Stimulated activated effector memory CD8-positive, alpha-beta T cell treated with anti-CD3 and anti-CD28 coated beads, Interleukin-12 subunit alpha, Interleukin-12 subunit beta, amount 100 ng/mL, for 72 hours (primary cell): ENCODE data around the gene ZMYND15.
A peak's percentile ranks its signal among the peaks of the same experiment; 100 is the strongest.

Source experiments
- ATAC-seq: fragments of 150-1000 bp; cut with Tn5 transposase; 2 replicates; pipeline ENCODE4 v1.10.0; 2021
- DNase-seq, 2 donors: peaks; one replicate each; pipeline ENCODE4 v3.0.0; 2021 to 2022; ENCODE audit warnings: low spot score in 2 of 2
- H3K27ac Mint-ChIP-seq: one replicate; pipeline ENCODE4 v1.8.0; 2022; ENCODE audit warnings: mild to moderate bottlenecking, mixed read lengths
- H3K36me3 Mint-ChIP-seq: one replicate; pipeline ENCODE4 v1.8.0; 2022; ENCODE audit warnings: mild to moderate bottlenecking, mixed read lengths
- H3K4me1 Mint-ChIP-seq: one replicate; pipeline ENCODE4 v1.8.0; 2022; ENCODE audit warnings: mixed read lengths
- H3K4me3 Mint-ChIP-seq: one replicate; pipeline ENCODE4 v1.8.0; 2022; ENCODE audit warnings: mild to moderate bottlenecking, mixed read lengths
- H3K9me3 Mint-ChIP-seq: one replicate; pipeline ENCODE4 v1.8.0; 2022; ENCODE audit warnings: mixed read lengths

ZMYND15 gene

GRCh38 chr17:4780325-4780955 is 40.8 kb downstream of the ZMYND15 start:
- H3K4me1 Mint-ChIP-seq, result peaks cover 8% of the 10 kb centered on the region
- no peaks in the 10 kb centered on the region for H3K9me3 Mint-ChIP-seq
- H3K4me3 Mint-ChIP-seq, result no peak overlapping the region
- DNase-seq (no peak), ATAC-seq (no peak)
- no peak overlapping the region for H3K27ac Mint-ChIP-seq
- H3K36me3 Mint-ChIP-seq, result no peaks in the 10 kb centered on the region

- Mint-ChIP-seq H3K36me3 (no peaks in the 10 kb centered on the region), H3K27ac (no peak overlapping the region), H3K4me1 (peaks cover 15% of the 10 kb centered on the region), H3K4me3 (no peak overlapping the region), H3K9me3 (no peaks in the 10 kb centered on the region)
- ATAC-seq, result no peak
- no peak for DNase-seq
These were observed 43.0 kb downstream of the ZMYND15 start for GRCh38 chr17:4782652-4783051.

GRCh38 chr17:4785311-4786105 is 45.9 kb downstream of the ZMYND15 start:
- no peak overlapping the region for H3K27ac Mint-ChIP-seq
- peaks cover 18% of the 10 kb centered on the region for H3K4me1 Mint-ChIP-seq
- no peak for ATAC-seq
- peak overlapping the region; percentile 26 for H3K4me3 Mint-ChIP-seq
- no peaks in the 10 kb centered on the region for H3K9me3 Mint-ChIP-seq
- H3K36me3 Mint-ChIP-seq, result no peaks in the 10 kb centered on the region
- DNase-seq, result no peak

GRCh38 chr17:4786106-4786511 is 46.5 kb downstream of the ZMYND15 start, which contains the start of gene VMO1:
Gene VMO1 (minus strand): TSS chr17:4786364. CDS start chr17:4786352, 12 bp downstream.
- Mint-ChIP-seq H3K9me3 (no peaks in the 10 kb centered on the region), H3K36me3 (no peaks in the 10 kb centered on the region), H3K27ac (no peak within 1 kb of the TSS), H3K4me3 (peak within 1 kb of the TSS; percentile 26), H3K4me1 (peaks cover 24% of the 10 kb centered on the region)
- no peak for ATAC-seq
- DNase-seq, result no peak

- ATAC-seq (no peak), DNase-seq (no peak)
- H3K36me3 Mint-ChIP-seq, result no peaks in the 10 kb centered on the region
- peaks cover 28% of the 10 kb centered on the region for H3K4me1 Mint-ChIP-seq
- H3K4me3 Mint-ChIP-seq, result peak overlapping the region; percentile 24
- H3K9me3 Mint-ChIP-seq, result no peaks in the 10 kb centered on the region
- no peak overlapping the region for H3K27ac Mint-ChIP-seq
These were observed 46.9 kb downstream of the ZMYND15 start for GRCh38 chr17:4786516-4786915.

- ATAC-seq (no peak), DNase-seq (no peak)
- H3K9me3 Mint-ChIP-seq, result no peaks in the 10 kb centered on the region
- H3K4me3 Mint-ChIP-seq, result peak overlapping the region; percentile 80
- H3K27ac Mint-ChIP-seq, result no peak overlapping the region
- H3K4me1 Mint-ChIP-seq, result peaks cover 23% of the 10 kb centered on the region
- H3K36me3 Mint-ChIP-seq, result no peaks in the 10 kb centered on the region
These were observed 48.6 kb downstream of the ZMYND15 start for GRCh38 chr17:4788159-4788806.

GRCh38 chr17:4788807-4789700 is 49.4 kb downstream of the ZMYND15 start, which contains the start of gene GLTPD2:
Gene GLTPD2 (plus strand): TSS chr17:4788964. CDS start chr17:4789012, 48 bp downstream.
- Mint-ChIP-seq H3K27ac (no peak within 1 kb of the TSS), H3K9me3 (no peaks in the 10 kb centered on the region), H3K4me3 (peak within 1 kb of the TSS; percentile 80), H3K36me3 (no peaks in the 10 kb centered on the region), H3K4me1 (peaks cover 23% of the 10 kb centered on the region)
- ATAC-seq, result no peak
- DNase-seq, result no peak

GRCh38 chr17:4789701-4789950 is 50.0 kb downstream of the ZMYND15 start:
- ATAC-seq (no peak), DNase-seq (no peak)
- Mint-ChIP-seq H3K4me3 (peak overlapping the region; percentile 80), H3K27ac (no peak overlapping the region), H3K36me3 (no peaks in the 10 kb centered on the region), H3K4me1 (peaks cover 23% of the 10 kb centered on the region), H3K9me3 (no peaks in the 10 kb centered on the region)

GRCh38 chr17:4789951-4790704 is 50.5 kb downstream of the ZMYND15 start:
- Mint-ChIP-seq H3K4me3 (peak overlapping the region; percentile 80), H3K9me3 (no peaks in the 10 kb centered on the region), H3K27ac (peak overlapping the region; percentile 89), H3K4me1 (peaks cover 23% of the 10 kb centered on the region), H3K36me3 (no peaks in the 10 kb centered on the region)
- DNase-seq, result peak; percentile 79 to 92
- ATAC-seq, result peak; percentile 91

GRCh38 chr17:4790705-4791088 is 51.1 kb downstream of the ZMYND15 start:
- H3K36me3 Mint-ChIP-seq, result peaks cover 1% of the 10 kb centered on the region
- ATAC-seq, result no peak
- no peaks in the 10 kb centered on the region for H3K9me3 Mint-ChIP-seq
- peak overlapping the region; percentile 89 for H3K27ac Mint-ChIP-seq
- no peak for DNase-seq
- peak overlapping the region; percentile 80 for H3K4me3 Mint-ChIP-seq
- H3K4me1 Mint-ChIP-seq, result peaks cover 20% of the 10 kb centered on the region

- peaks cover 36% of the 10 kb centered on the region for H3K36me3 Mint-ChIP-seq
- H3K9me3 Mint-ChIP-seq, result no peaks in the 10 kb centered on the region
- peak overlapping the region; percentile 96 for H3K4me3 Mint-ChIP-seq
- H3K4me1 Mint-ChIP-seq, result peaks cover 27% of the 10 kb centered on the region
- ATAC-seq (no peak), DNase-seq (no peak)
- H3K27ac Mint-ChIP-seq, result no peak overlapping the region
These were observed 55.5 kb downstream of the ZMYND15 start for GRCh38 chr17:4795168-4795567.
